GM23248 (cell line): ENCODE results near the gene P2RX4. TPM values are rescaled to one million over a fixed set of nuclear protein-coding genes. Genes with fewer than 3 reads are reported as not detected.

ENCODE experiments used
- DNase-seq: peaks from one replicate; pipeline ENCODE4 v3.0.0-alpha.2; 2015
- H2AFZ ChIP-seq: fragments of 200-600 bp; sonication (generic); 2 replicates; pipeline ENCODE4 v1.6.1; 2016; ENCODE audit warnings: antibody characterized with exemption
- H3F3A ChIP-seq: fragments of 200-600 bp; sonication (generic); 2 replicates; pipeline ENCODE4 v1.6.1; 2016; ENCODE audit warnings: mild to moderate bottlenecking, antibody characterized with exemption, mixed run types; ENCODE audit not compliant: insufficient read depth
- H3K27ac ChIP-seq: fragments of 200-600 bp; sonication (generic); 2 replicates; pipeline ENCODE4 v1.5.1; 2016; ENCODE audit warnings: mild to moderate bottlenecking
- H3K27me3 ChIP-seq: fragments of 200-600 bp; sonication (generic); replicated peaks from 2 replicates; pipeline ENCODE4 v1.6.1; 2016; ENCODE audit warnings: mild to moderate bottlenecking; ENCODE audit not compliant: insufficient read depth
- H3K36me3 ChIP-seq: fragments of 200-600 bp; sonication (generic); 2 replicates; pipeline ENCODE4 v1.6.1; 2016; ENCODE audit warnings: low read depth, mild to moderate bottlenecking
- H3K4me1 ChIP-seq: fragments of 200-600 bp; sonication (generic); 2 replicates; pipeline ENCODE4 v1.6.1; 2016; ENCODE audit warnings: mild to moderate bottlenecking; ENCODE audit not compliant: insufficient read depth
- H3K4me2 ChIP-seq: fragments of 200-600 bp; sonication (generic); one replicate; pipeline ENCODE4 v1.6.1; 2016; ENCODE audit warnings: mild to moderate bottlenecking; ENCODE audit not compliant: unreplicated experiment
- H3K4me3 ChIP-seq: fragments of 200-600 bp; sonication (generic); 2 replicates; pipeline ENCODE4 v1.5.1; 2016; ENCODE audit warnings: mild to moderate bottlenecking
- H3K79me2 ChIP-seq: fragments of 200-600 bp; sonication (generic); 2 replicates; pipeline ENCODE4 v1.6.1; 2016; ENCODE audit warnings: mild to moderate bottlenecking; ENCODE audit not compliant: insufficient read depth
- H3K9ac ChIP-seq: fragments of 200-600 bp; sonication (generic); 2 replicates; pipeline ENCODE4 v1.6.1; 2016; ENCODE audit warnings: mild to moderate bottlenecking
- H3K9me2 ChIP-seq: fragments of 200-600 bp; sonication (generic); 2 replicates; pipeline ENCODE4 v1.6.1; 2016; ENCODE audit warnings: mixed run types, mild to moderate bottlenecking, moderate library complexity; ENCODE audit not compliant: insufficient read depth
- H3K9me3 ChIP-seq: fragments of 200-600 bp; sonication (generic); one replicate; pipeline ENCODE4 v1.6.1; 2017; ENCODE audit warnings: low read depth
- H4K20me1 ChIP-seq: fragments of 200-600 bp; sonication (generic); 2 replicates; pipeline ENCODE4 v1.6.0; 2016; ENCODE audit not compliant: insufficient read depth
- EZH2 ChIP-seq: fragments of 200-600 bp; sonication (generic); IDR thresholded peaks from 2 replicates; pipeline ENCODE4 v1.6.1; 2018; ENCODE audit warnings: antibody characterized with exemption, mild to moderate bottlenecking; ENCODE audit not compliant: insufficient read depth, poor library complexity, severe bottlenecking
- EZH2phosphoT487 ChIP-seq: fragments of 200-600 bp; sonication (generic); IDR thresholded peaks from 2 replicates; pipeline ENCODE4 v1.6.1; 2018; ENCODE audit warnings: antibody characterized with exemption, moderate library complexity, mild to moderate bottlenecking, low read depth; ENCODE audit not compliant: insufficient read depth
- WGBS, 2 experiments: methylation state at CpG; one replicate each; pipeline ENCODE4 v1.1.6; 2015 to 2017; ENCODE audit warnings: low lambda C conversion rate in 2 of 2, low coverage in 1 of 2; ENCODE audit errors: missing lambda C conversion rate in 2 of 2; 5-methylcytosine and 5-hydroxymethylcytosine counted together
- in situ Hi-C: fragments of 300-500 bp; cut with MboI; formaldehyde crosslinking; loops from 2 replicates; pipeline ENCODE4 v1.15.0; 2020
- polyA plus RNA-seq: library from polyadenylated mRNA; unstranded; fragments of >200 nt; fragmentation: Nextera tagmentation; extraction: Ambion mirVana; gene quantifications from 2 replicates; pipeline ENCODE4 v1.2.1, GENCODE V29; 2016
- total RNA-seq: library from RNA; depleted of rRNA; stranded (reverse); fragments of >200 nt; shearing (Covaris generic); gene quantifications from 2 replicates; pipeline ENCODE4 v1.2.3, GENCODE V29; 2014

The P2RX4 gene
- total and polyA plus RNA-seq, 2 experiments from 2014 or later: 18.5 to 27.9 TPM

DNA sequence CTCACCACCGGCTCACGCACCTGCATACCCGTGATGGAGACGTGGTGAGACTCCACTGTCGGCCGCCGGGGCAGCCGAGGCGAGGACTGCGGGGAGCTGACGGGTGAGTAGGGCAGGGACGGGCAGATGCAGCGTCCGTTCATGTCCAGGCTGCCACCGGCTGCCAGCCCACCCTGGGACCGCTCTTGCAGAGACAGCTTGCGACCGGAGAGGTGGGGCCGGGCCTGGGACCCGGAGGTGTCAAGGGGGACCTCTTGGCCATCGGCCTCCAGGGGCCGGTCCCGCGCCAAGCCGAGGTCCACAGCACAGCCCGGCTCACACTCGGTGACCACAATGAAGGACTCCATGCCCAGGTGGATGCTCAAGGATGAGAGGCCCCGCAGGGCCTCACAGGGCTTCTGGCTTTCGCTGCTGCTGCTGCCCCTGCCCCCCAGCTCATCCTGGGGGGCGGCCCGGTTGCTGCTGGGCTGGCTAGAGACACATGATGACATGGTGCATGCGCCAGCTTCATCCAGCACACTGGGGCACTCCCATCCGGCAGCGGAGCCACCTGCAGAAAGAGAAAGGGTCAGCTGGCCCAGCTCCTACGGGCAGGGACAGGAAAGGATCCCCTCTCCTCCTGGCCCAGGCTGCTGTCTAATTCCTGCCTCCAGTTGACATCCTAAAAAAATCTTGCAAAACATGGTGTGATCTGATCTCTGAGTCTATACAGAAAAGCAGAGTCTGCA is 64.3 kb downstream of the P2RX4 start:
- no peaks in the 10 kb centered on the region for H3K27me3 ChIP-seq
- no peak overlapping the region for H3K27ac ChIP-seq
- no peak for TF ChIP-seq EZH2phosphoT487
- TF ChIP-seq EZH2: no peak
- H3K79me2 ChIP-seq: peaks cover 14% of the 10 kb centered on the region
- peaks cover 23% of the 10 kb centered on the region for H3K4me1 ChIP-seq
- H3K4me3 ChIP-seq: no peak overlapping the region
- DNase-seq: no peak
- no peaks in the 10 kb centered on the region for H3K9me3 ChIP-seq
- no peak overlapping the region for H3K4me2 ChIP-seq
- no peak overlapping the region for H2AFZ ChIP-seq
- no peak overlapping the region for H3K9ac ChIP-seq
- peaks cover 10% of the 10 kb centered on the region; the same call in 1 of the 2 replicates for H3K36me3 ChIP-seq
- 98% methylated on average over 29 to 35 of the region's 35 CpGs for WGBS, 2 experiments
- no peaks in the 10 kb centered on the region for H3K9me2 ChIP-seq
- in situ Hi-C loops: no loop called here
- no peaks in the 10 kb centered on the region for H4K20me1 ChIP-seq
- peaks cover 24% of the 10 kb centered on the region for H3F3A ChIP-seq

- Histone ChIP-seq H3F3A (peaks cover 44% of the 10 kb centered on the region), H3K27ac (peak overlapping the region; percentile 68), H3K4me3 (no peak overlapping the region; the same call in none of the 2 replicates), H3K9me3 (no peaks in the 10 kb centered on the region), H3K4me1 (peaks cover 31% of the 10 kb centered on the region), H3K36me3 (no peaks in the 10 kb centered on the region), H3K9me2 (no peaks in the 10 kb centered on the region), H3K27me3 (no peaks in the 10 kb centered on the region), H4K20me1 (no peaks in the 10 kb centered on the region), H2AFZ (no peak overlapping the region), H3K79me2 (peaks cover 28% of the 10 kb centered on the region), H3K4me2 (peak overlapping the region; percentile 33), H3K9ac (peak overlapping the region; percentile 70)
- peak; percentile 24 for DNase-seq
- 66 to 68% methylated on average over 6 of the region's 6 CpGs for WGBS, 2 experiments
- TF ChIP-seq EZH2: no peak
- TF ChIP-seq EZH2phosphoT487: no peak
- in situ Hi-C loops: no loop called here
These were observed 67.4 kb downstream of the P2RX4 start for GRCh38 chr12:121277374-121277759.

DNA sequence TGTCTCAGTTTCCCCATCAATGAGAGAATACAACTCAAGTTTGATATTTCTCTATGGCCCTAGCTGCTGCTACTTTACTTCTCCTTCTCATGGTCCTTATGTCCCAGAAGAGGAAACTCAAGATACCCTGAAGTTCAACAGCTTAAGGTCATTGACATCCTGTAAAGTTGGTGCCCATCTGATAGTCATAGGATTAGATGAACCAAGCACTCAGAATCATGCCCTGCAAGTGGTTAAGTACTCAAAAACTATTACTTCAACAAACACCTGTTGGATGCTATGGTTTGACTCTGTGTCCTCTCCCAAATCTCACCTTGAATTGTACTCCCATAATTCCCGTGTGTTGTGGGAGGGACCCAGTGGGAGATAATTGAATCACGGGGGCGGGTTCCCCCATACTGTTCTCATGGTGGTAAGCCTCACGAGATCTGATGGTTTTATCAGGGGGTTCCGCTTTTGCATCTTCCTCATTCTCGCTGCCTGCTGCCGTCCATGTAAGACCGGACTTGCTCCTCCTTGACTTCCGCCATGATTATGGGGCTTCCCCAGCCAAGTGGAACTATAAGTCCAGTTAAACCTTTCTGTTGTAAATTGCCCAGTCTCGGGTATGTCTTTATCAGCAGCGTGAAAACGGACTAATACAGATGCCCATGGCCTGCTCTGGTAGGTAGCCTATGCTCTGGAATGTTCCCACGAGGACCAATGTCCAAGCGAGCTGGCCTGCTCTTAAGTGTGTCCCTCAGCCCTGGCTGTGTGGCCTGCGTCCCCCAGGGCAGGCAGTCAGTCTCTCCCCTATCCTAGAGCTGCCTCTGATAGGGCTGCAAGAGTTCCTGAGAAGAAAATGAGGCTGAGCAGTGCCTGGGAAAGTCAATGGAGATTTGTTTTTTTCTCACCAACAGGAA is 68.5 kb downstream of the P2RX4 start:
- Histone ChIP-seq H3K4me1 (peaks cover 31% of the 10 kb centered on the region), H3K27me3 (no peaks in the 10 kb centered on the region), H3K36me3 (0 out of 2 replicates have a peak, but pooled peaks cover 3% of the 10 kb centered on the region), H3K27ac (peak overlapping the region; percentile 90), H3F3A (peaks cover 44% of the 10 kb centered on the region), H3K9me3 (no peaks in the 10 kb centered on the region), H3K4me3 (no peak overlapping the region), H3K9me2 (no peaks in the 10 kb centered on the region), H3K9ac (peak overlapping the region; percentile 78; the same call in 1 of the 2 replicates), H2AFZ (no peak overlapping the region), H3K79me2 (peaks cover 38% of the 10 kb centered on the region), H3K4me2 (peak overlapping the region; percentile 25), H4K20me1 (no peaks in the 10 kb centered on the region)
- WGBS, 2 experiments: 96 to 97% methylated on average over 15 of the region's 15 CpGs
- DNase-seq: no peak
- in situ Hi-C loops: no loop called here
- TF ChIP-seq EZH2: no peak
- no peak for TF ChIP-seq EZH2phosphoT487

DNA sequence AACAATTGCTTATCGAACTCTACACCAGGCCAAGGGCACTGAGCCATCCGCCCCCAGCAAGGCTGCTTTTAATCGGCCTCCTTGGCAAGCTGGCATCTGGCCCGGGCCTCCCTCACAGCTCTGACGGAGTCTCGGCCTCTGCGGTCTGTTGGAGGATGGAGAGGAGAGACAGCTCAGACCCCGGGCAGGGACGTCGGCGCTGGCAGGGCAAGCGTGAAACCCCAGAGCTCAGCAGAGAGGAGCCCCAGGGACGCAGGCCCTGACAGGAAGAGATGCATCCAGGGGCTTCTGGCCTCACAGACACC is 69.1 kb downstream of the P2RX4 start:
- TF ChIP-seq EZH2phosphoT487 (no peak), EZH2 (no peak)
- in situ Hi-C loops: no loop called here
- H3K36me3 ChIP-seq: 0 out of 2 replicates have a peak, but pooled peaks cover 3% of the 10 kb centered on the region
- H3K79me2 ChIP-seq: peaks cover 44% of the 10 kb centered on the region
- H3K27ac ChIP-seq: peak overlapping the region; percentile 90
- peak; percentile 96 for DNase-seq
- peaks cover 44% of the 10 kb centered on the region for H3F3A ChIP-seq
- H2AFZ ChIP-seq: peak overlapping the region; percentile 26; the same call in 1 of the 2 replicates
- H3K4me2 ChIP-seq: peak overlapping the region; percentile 71
- WGBS, 2 experiments: 2 to 6% methylated on average over 13 of the region's 13 CpGs
- no peaks in the 10 kb centered on the region for H4K20me1 ChIP-seq
- peak overlapping the region; percentile 48 for H3K4me3 ChIP-seq
- peak overlapping the region; percentile 78 for H3K9ac ChIP-seq
- H3K27me3 ChIP-seq: no peaks in the 10 kb centered on the region
- H3K4me1 ChIP-seq: peaks cover 31% of the 10 kb centered on the region
- H3K9me3 ChIP-seq: no peaks in the 10 kb centered on the region
- no peaks in the 10 kb centered on the region for H3K9me2 ChIP-seq
